GM12878 (cell line): ENCODE results near the gene ZNF496. TPM values are rescaled to one million over a fixed set of nuclear protein-coding genes. Genes with fewer than 3 reads are reported as not detected.

Experiments
- ATAC-seq: fragments of 200-7000 bp; cut with Tn5 transposase; 3 replicates; pipeline ENCODE4 v1.9.1; 2020; ENCODE audit warnings: mild to moderate bottlenecking, moderate library complexity
- BruUV-seq: library from RNA; stranded (reverse); fragments of 400-500 nt; replicated peaks from 2 replicates; lab custom pipeline; 2021; lab: Mats Ljungman, UMichigan
- CTCF ChIA-PET: fragments of 300-600 bp; sonication (Branson Sonifier 250); formaldehyde crosslinking; extraction: SDS; loops from one replicate; lab custom pipeline; 2021; ENCODE audit warnings: inconsistent platforms; lab: Yijun Ruan, JAX
- POLR2A ChIA-PET: fragments of 350-600 bp; formaldehyde crosslinking; extraction: SDS; loops from one replicate; lab custom pipeline; 2021; ENCODE audit warnings: inconsistent platforms; lab: Charles Lee
- RAD21 ChIA-PET: fragments of 300-600 bp; sonication (Branson Sonifier 250); formaldehyde crosslinking; loops from one replicate; lab custom pipeline; 2023; ENCODE audit warnings: antibody characterized with exemption; ENCODE audit not compliant: unreplicated experiment; lab: Charles Lee
- SMC1A ChIA-PET: fragments of 300-600 bp; sonication (Branson Sonifier 250); formaldehyde crosslinking; loops from one replicate; lab custom pipeline; 2023; ENCODE audit not compliant: unreplicated experiment, uncharacterized antibody; lab: Charles Lee
- DNase-seq: peaks from one replicate; pipeline ENCODE4 v3.0.0-alpha.2; 2011; ENCODE audit warnings: low read depth, low spot score
- FAIRE-seq: peaks from 3 replicates; lab custom pipeline; 2011; peaks lifted over from hg19 to GRCh38; lab: Jason Lieb, UNC
- H2AFZ ChIP-seq: 2 replicates; pipeline ENCODE4 v1.6.0; 2011; ENCODE audit warnings: low read depth, low read length, control low read depth; ENCODE audit not compliant: control insufficient read depth
- H3K27ac ChIP-seq: 2 replicates; pipeline ENCODE4 v1.5.1; 2011; ENCODE audit warnings: control low read depth; ENCODE audit not compliant: control insufficient read depth, insufficient read depth
- H3K27me3 ChIP-seq, 2 experiments: replicated peaks in 1 of 2; 2 replicates each; pipeline versions ENCODE4 v1.6.0 to v1.6.1; 2011; ENCODE audit warnings: low read length in 1 of 2; ENCODE audit not compliant: control insufficient read depth in 2 of 2, insufficient read depth in 2 of 2
- H3K36me3 ChIP-seq, 2 experiments: 2 replicates each; pipeline ENCODE4 v1.5.1; 2011; ENCODE audit warnings: low read length in 1 of 2; ENCODE audit not compliant: control insufficient read depth in 2 of 2, insufficient read depth in 2 of 2
- H3K4me1 ChIP-seq: 2 replicates; pipeline ENCODE4 v1.6.1; 2011; ENCODE audit warnings: mild to moderate bottlenecking, low read length, moderate library complexity, mixed read lengths; ENCODE audit not compliant: control insufficient read depth, insufficient read depth
- H3K4me2 ChIP-seq: 2 replicates; pipeline ENCODE4 v1.6.0; 2011; ENCODE audit warnings: control low read depth; ENCODE audit not compliant: control insufficient read depth, insufficient read depth
- H3K4me3 ChIP-seq: fragments of 200-600 bp; sonication (generic); 2 replicates; pipeline ENCODE4 v1.5.1; 2016
- H3K79me2 ChIP-seq: 2 replicates; pipeline ENCODE4 v1.6.0; 2011; ENCODE audit warnings: low read length; ENCODE audit not compliant: control insufficient read depth, insufficient read depth
- H3K9ac ChIP-seq: 2 replicates; pipeline ENCODE4 v1.8.0; 2011; ENCODE audit warnings: low read length, control low read depth, mixed read lengths; ENCODE audit not compliant: control insufficient read depth, insufficient read depth
- H3K9me3 ChIP-seq: replicated peaks from 3 replicates; pipeline ENCODE4 v1.5.1; 2011; ENCODE audit warnings: mild to moderate bottlenecking, low read length; ENCODE audit not compliant: control insufficient read depth, insufficient read depth
- H4K20me1 ChIP-seq: 2 replicates; pipeline ENCODE4 v1.6.0; 2011; ENCODE audit not compliant: control insufficient read depth, insufficient read depth
- CHD4 ChIP-seq: fragments of 200-600 bp; sonication (generic); IDR thresholded peaks from 2 replicates; pipeline ENCODE4 v1.6.1; 2016; ENCODE audit warnings: mild to moderate bottlenecking
- EP300 ChIP-seq, 2 experiments: fragments of 150-350 bp in 1 of 2; IDR thresholded peaks; 2 replicates each; pipeline ENCODE4 v1.6.1; 2011 to 2012; ENCODE audit warnings: low read depth in 2 of 2, low read length in 2 of 2, borderline replicate concordance in 1 of 2, improper control_type of control experiment in 1 of 2, inconsistent platforms in 1 of 2; ENCODE audit not compliant: control insufficient read depth in 1 of 2
- FOS ChIP-seq: IDR thresholded peaks from 3 replicates; pipeline ENCODE4 v1.6.1; 2011; ENCODE audit warnings: borderline replicate concordance; ENCODE audit not compliant: insufficient read length; ENCODE audit errors: extremely low read depth
- FOXM1 ChIP-seq: IDR thresholded peaks from 2 replicates; pipeline ENCODE4 v1.6.1; 2012; ENCODE audit warnings: low read depth, mild to moderate bottlenecking, inconsistent platforms, low read length, moderate library complexity
- IRF3 ChIP-seq: fragments of 450-650 bp; IDR thresholded peaks from 2 replicates; pipeline ENCODE4 v1.6.1; 2014; ENCODE audit warnings: mild to moderate bottlenecking
- KAT2A ChIP-seq: conservative IDR thresholded peaks from 2 replicates; pipeline ENCODE4 v1.6.1; 2011; ENCODE audit warnings: low read depth, low read length; ENCODE audit not compliant: control insufficient read depth
- NFIC ChIP-seq: IDR thresholded peaks from 2 replicates; pipeline ENCODE4 v1.6.1; 2012; ENCODE audit warnings: low read depth, mild to moderate bottlenecking, inconsistent platforms, low read length, moderate library complexity
- NFYA ChIP-seq: IDR thresholded peaks from 2 replicates; pipeline ENCODE4 v1.6.1; 2011; ENCODE audit warnings: low read depth, mild to moderate bottlenecking, low read length, improper control_type of control experiment, borderline replicate concordance
- POLR2A ChIP-seq: IDR thresholded peaks from 2 replicates; pipeline ENCODE4 v1.6.1; 2011; ENCODE audit warnings: low read depth, mild to moderate bottlenecking, low read length
- RAD21 ChIP-seq: IDR thresholded peaks from 2 replicates; pipeline ENCODE4 v1.6.1; 2011; ENCODE audit warnings: mild to moderate bottlenecking, low read depth, low read length, moderate library complexity; ENCODE audit not compliant: insufficient read depth
- RAD51 ChIP-seq: fragments of 450-650 bp; IDR thresholded peaks from 2 replicates; pipeline ENCODE4 v1.6.1; 2016; ENCODE audit warnings: moderate library complexity, mild to moderate bottlenecking, inconsistent platforms
- RCOR1 ChIP-seq: conservative IDR thresholded peaks from 2 replicates; pipeline ENCODE4 v1.6.1; 2012; ENCODE audit warnings: low read depth, low read length, improper control_type of control experiment
- SRF ChIP-seq, 2 experiments: IDR thresholded peaks; 2 replicates each; pipeline ENCODE4 v1.6.1; 2011; ENCODE audit warnings: low read depth in 2 of 2, low read length in 2 of 2, mild to moderate bottlenecking in 1 of 2, moderate library complexity in 1 of 2
- ZNF207 ChIP-seq: fragments of 450-650 bp; IDR thresholded peaks from 2 replicates; pipeline ENCODE4 v1.6.1; 2014; ENCODE audit warnings: antibody characterized with exemption, mild to moderate bottlenecking, borderline replicate concordance
- ZNF384 ChIP-seq: IDR thresholded peaks from 2 replicates; pipeline ENCODE4 v1.6.1; 2012; ENCODE audit warnings: low read depth, mild to moderate bottlenecking, low read length, improper control_type of control experiment, borderline replicate concordance
- ZSCAN29 ChIP-seq: fragments of 450-650 bp; IDR thresholded peaks from 2 replicates; pipeline ENCODE4 v1.6.1; 2017; ENCODE audit warnings: mild to moderate bottlenecking, moderate library complexity
- WGBS: methylation state at CpG from one replicate; pipeline ENCODE4 v1.1.6; 2016; ENCODE audit warnings: low lambda C conversion rate; ENCODE audit not compliant: insufficient replicate concordance, insufficient coverage; ENCODE audit errors: missing lambda C conversion rate; 5-methylcytosine and 5-hydroxymethylcytosine counted together
- in situ Hi-C: fragments of 300-500 bp; cut with MboI; formaldehyde crosslinking; loops from 9 replicates; pipeline ENCODE4 v1.14.3; 2018; ENCODE audit warnings: mixed read lengths
- intact Hi-C: fragments of 100-400 bp; cut with micrococcal nuclease; formaldehyde crosslinking; loops from one replicate; pipeline ENCODE4 v1.14.2; 2022; ENCODE audit not compliant: unreplicated experiment
- polyA plus RNA-seq, 11 experiments: library from polyadenylated mRNA; depleted of rRNA in 4 of 11; unstranded in 6 of 11; stranded (reverse) in 5 of 11; fragments of >200 nt; fragmentation: Nextera tagmentation in 4 of 11; fragmentation: Illumina TruSeq in 1 of 11; extraction: Ambion mirVana in 4 of 11; extraction: Trizol in 1 of 11; gene quantifications; 1 replicate in 1 of 11; 2 replicates in 10 of 11; pipeline versions ENCODE4 v1.2.1 to v1.2.3, GENCODE V29; 2011 to 2016; ENCODE audit warnings: inconsistent platforms in 2 of 11, missing spikeins in 2 of 11, low read depth in 1 of 11
- total RNA-seq, 4 experiments: library from RNA; depleted of rRNA in 3 of 4; stranded (reverse); fragments of >200 nt in 3 of 4; fragmentation: Illumina TruSeq in 1 of 4; extraction: Trizol in 1 of 4; gene quantifications; 2 replicates each; pipeline versions ENCODE4 v1.2.1 to v1.2.3, GENCODE V29; 2013 to 2021

The ZNF496 gene
- total and polyA plus RNA-seq, 10 of the 15 experiments (the other 5 are each of a cell fraction or from before 2014, with no cell fraction given) = 1.6 to 26.4 (median 12.5) TPM

GRCh38 chr1:247331172-247331524, 519 bp downstream of the ZNF496 start (continued):
- no peak for TF ChIP-seq ZNF207
- TF ChIP-seq KAT2A = no peak
- peak; percentile 67 for TF ChIP-seq POLR2A

GRCh38 chr1:247330548-247331171, 1.0 kb downstream of the ZNF496 start:
- H3K4me2 ChIP-seq = peak overlapping the region; percentile 83
- H3K36me3 ChIP-seq = peaks cover 6 to 13% of the 10 kb centered on the region in 2 experiments; a peak in 3 of 4 replicates
- WGBS = 23% methylated on average over 31 of the region's 37 CpGs
- ChIA-PET RAD21 (interaction anchor here (0.6 to 1.8 kb wide), 4 partner anchors 13 to 60 kb away, joined by 3 to 6 read pairs (median 3); no protein-coding TSS in a partner anchor), SMC1A (interaction anchor here (0.9 to 1.5 kb wide), 4 partner anchors 11 to 119 kb away, joined by 3 to 5 read pairs (median 4); no protein-coding TSS in a partner anchor), POLR2A (interaction anchor here (0.8 to 1.1 kb wide), 3 partner anchors 11 to 38 kb away, joined by 3 read pairs; no protein-coding TSS in a partner anchor), CTCF (interaction anchor here (0.8 kb wide), 1 partner anchor 14 kb away, joined by 3 read pairs; no protein-coding TSS in a partner anchor)
- no peak for DNase-seq
- H3K9me3 ChIP-seq = no peaks in the 10 kb centered on the region
- peaks cover 20% of the 10 kb centered on the region for H3K4me1 ChIP-seq
- H3K79me2 ChIP-seq = peaks cover 19% of the 10 kb centered on the region
- no peak for FAIRE-seq
- H3K4me3 ChIP-seq = peak overlapping the region; percentile 76
- intact Hi-C loops (no loop called here), in situ Hi-C loops (no loop called here)
- H3K27me3 ChIP-seq = no peaks in the 10 kb centered on the region
- TF ChIP-seq NFYA = no peak
- TF ChIP-seq CHD4 = no peak
- TF ChIP-seq ZNF384 = no peak
- no peak for TF ChIP-seq RCOR1
- TF ChIP-seq NFIC = no peak
- no peak for TF ChIP-seq SRF (IDR thresholded peaks at IDR 0.05; ENCODE audit: low read depth in 2 of 2, low read length in 2 of 2)
- no peak for TF ChIP-seq RAD21
- TF ChIP-seq EP300 (IDR thresholded peaks at IDR 0.05; ENCODE audit: borderline replicate concordance in 1 of 2, control insufficient read depth in 1 of 2, low read depth in 2 of 2, low read length in 2 of 2) = no peak
- TF ChIP-seq FOS = no peak
- no peak for TF ChIP-seq RAD51
- TF ChIP-seq FOXM1 = no peak
- no peak for TF ChIP-seq ZSCAN29
- no peak for TF ChIP-seq IRF3
- peak overlapping the region; percentile 80 for H2AFZ ChIP-seq
- peak overlapping the region; percentile 90; the same call in 1 of the 2 replicates for H3K9ac ChIP-seq
- ATAC-seq = peak; percentile 37
- no TSS peak for BruUV-seq
- peak overlapping the region; percentile 74; the same call in 1 of the 2 replicates for H3K27ac ChIP-seq
- no peaks in the 10 kb centered on the region for H4K20me1 ChIP-seq
